AG10803 (cell line): ENCODE measurements around the gene UHRF2.

Experiments
- DNase-seq: peaks from one replicate; pipeline ENCODE4 v3.0.0; 2010; ENCODE audit warnings: low read depth
- H3K4me3 ChIP-seq: 2 replicates; pipeline ENCODE4 v1.5.1; 2011; ENCODE audit warnings: mild to moderate bottlenecking, low read length, control low read depth
- CTCF ChIP-seq: conservative IDR thresholded peaks from 2 replicates; pipeline ENCODE4 v1.5.1; 2011; ENCODE audit warnings: mild to moderate bottlenecking, low read length, control low read depth, inconsistent platforms

UHRF2 gene

GRCh38 chr9:6460189-6460768 lies 47.3 kb downstream of the UHRF2 start:
- no peak overlapping the region for H3K4me3 ChIP-seq
- no peak for TF ChIP-seq CTCF
- DNase-seq, result no peak

GRCh38 chr9:6461619-6462018 lies 48.6 kb downstream of the UHRF2 start:
- no peak overlapping the region for H3K4me3 ChIP-seq
- TF ChIP-seq CTCF, result no peak

GRCh38 chr9:6467006-6467625 lies 54.1 kb downstream of the UHRF2 start:
- no peak for TF ChIP-seq CTCF
- peak; percentile 8 for DNase-seq
- no peak overlapping the region for H3K4me3 ChIP-seq

More at GRCh38 chr9:6461619-6462018, 48.6 kb downstream of the UHRF2 start:
- DNase-seq, result no peak

GRCh38 chr9:6471231-6471850 lies 58.3 kb downstream of the UHRF2 start:
- no peak overlapping the region for H3K4me3 ChIP-seq
- no peak for TF ChIP-seq CTCF
- no peak for DNase-seq

- no peak for DNase-seq
- TF ChIP-seq CTCF, result no peak
- H3K4me3 ChIP-seq, result no peak overlapping the region
Measured at GRCh38 chr9:6473151-6473550, 60.2 kb downstream of the UHRF2 start.

- no peak for DNase-seq
- H3K4me3 ChIP-seq, result no peak overlapping the region
- TF ChIP-seq CTCF, result no peak
Measured at GRCh38 chr9:6479959-6480358, 67.0 kb downstream of the UHRF2 start.

GRCh38 chr9:6484210-6484609 lies 71.2 kb downstream of the UHRF2 start:
- no peak for TF ChIP-seq CTCF
- no peak overlapping the region for H3K4me3 ChIP-seq
- DNase-seq, result no peak
